GM12865 (cell line): ENCODE results near the gene USP3.
"Not testable (repeated sequence)": the region's sequence is repeated elsewhere in the genome, so short reads cannot be mapped to it uniquely, and the experiment has no call there.

Experiments used
- DNase-seq: peaks from one replicate; pipeline ENCODE4 v3.0.0; 2010; ENCODE audit warnings: low read depth
- H3K4me3 ChIP-seq: 2 replicates; pipeline ENCODE4 v1.5.1; 2011; ENCODE audit warnings: mild to moderate bottlenecking, low read depth, low read length, control low read depth
- CTCF ChIP-seq: IDR thresholded peaks from 2 replicates; pipeline ENCODE4 v1.5.1; 2011; ENCODE audit warnings: low read length, control low read depth, low read depth, inconsistent platforms; ENCODE audit not compliant: insufficient read depth; ENCODE audit errors: missing control alignments

Gene USP3

GRCh38 chr15:63612300-63612699, 107.9 kb downstream of the USP3 start:
- no peak overlapping the region for H3K4me3 ChIP-seq
- DNase-seq: no peak
- TF ChIP-seq CTCF: no peak

- no peak for DNase-seq
- TF ChIP-seq CTCF: no peak
- H3K4me3 ChIP-seq: no peak overlapping the region
Observed at GRCh38 chr15:63615935-63616334, 111.5 kb downstream of the USP3 start.

GRCh38 chr15:63617147-63617546, 112.8 kb downstream of the USP3 start:
- H3K4me3 ChIP-seq, DNase-seq: not testable (repeated sequence)

GRCh38 chr15:63617627-63618026, 113.2 kb downstream of the USP3 start:
- not testable (repeated sequence) for H3K4me3 ChIP-seq, DNase-seq

GRCh38 chr15:63620760-63621159, 116.4 kb downstream of the USP3 start:
- H3K4me3 ChIP-seq, DNase-seq: not testable (repeated sequence)

GRCh38 chr15:63623232-63623969, 119.0 kb downstream of the USP3 start:
- DNase-seq: no peak
- no peak overlapping the region for H3K4me3 ChIP-seq
- TF ChIP-seq CTCF: no peak

GRCh38 chr15:63626955-63627354, 122.6 kb downstream of the USP3 start:
- peak; percentile 62 for DNase-seq
- TF ChIP-seq CTCF: no peak
- H3K4me3 ChIP-seq: no peak overlapping the region

GRCh38 chr15:63628123-63628822, 123.9 kb downstream of the USP3 start:
- no peak for DNase-seq
- no peak overlapping the region for H3K4me3 ChIP-seq
- no peak for TF ChIP-seq CTCF
